ENCODE data around the gene CLDN4. TPM values are rescaled to one million over a fixed set of nuclear protein-coding genes. Genes with fewer than 3 reads are reported as not detected.

Gene CLDN4
- total RNA-seq, 1 experiment from 2014 or later: 15.6 TPM

DNA sequence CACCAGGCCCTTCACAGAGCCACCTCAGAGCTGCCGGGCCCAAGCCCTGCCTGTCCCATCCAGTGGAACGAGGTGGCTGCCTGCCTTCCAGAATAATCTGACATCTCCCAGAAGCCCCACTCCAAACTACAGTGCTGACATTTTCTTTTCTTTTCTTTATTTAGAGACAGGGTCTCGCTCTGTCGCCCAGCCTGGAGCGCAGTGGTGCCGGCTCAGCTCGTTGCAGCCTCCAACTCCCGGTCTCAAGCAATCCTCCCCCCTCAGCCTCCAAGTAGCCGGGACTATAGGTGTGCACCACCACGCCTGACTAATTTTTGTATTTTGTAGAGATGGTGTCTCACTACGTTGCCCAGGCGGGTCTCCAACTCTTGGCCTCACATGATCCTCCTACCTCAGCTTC, 30.5 kb downstream of the CLDN4 start:
- H3K4me1 Mint-ChIP-seq: no peaks in the 10 kb centered on the region
- TF ChIP-seq, protein P1, sequence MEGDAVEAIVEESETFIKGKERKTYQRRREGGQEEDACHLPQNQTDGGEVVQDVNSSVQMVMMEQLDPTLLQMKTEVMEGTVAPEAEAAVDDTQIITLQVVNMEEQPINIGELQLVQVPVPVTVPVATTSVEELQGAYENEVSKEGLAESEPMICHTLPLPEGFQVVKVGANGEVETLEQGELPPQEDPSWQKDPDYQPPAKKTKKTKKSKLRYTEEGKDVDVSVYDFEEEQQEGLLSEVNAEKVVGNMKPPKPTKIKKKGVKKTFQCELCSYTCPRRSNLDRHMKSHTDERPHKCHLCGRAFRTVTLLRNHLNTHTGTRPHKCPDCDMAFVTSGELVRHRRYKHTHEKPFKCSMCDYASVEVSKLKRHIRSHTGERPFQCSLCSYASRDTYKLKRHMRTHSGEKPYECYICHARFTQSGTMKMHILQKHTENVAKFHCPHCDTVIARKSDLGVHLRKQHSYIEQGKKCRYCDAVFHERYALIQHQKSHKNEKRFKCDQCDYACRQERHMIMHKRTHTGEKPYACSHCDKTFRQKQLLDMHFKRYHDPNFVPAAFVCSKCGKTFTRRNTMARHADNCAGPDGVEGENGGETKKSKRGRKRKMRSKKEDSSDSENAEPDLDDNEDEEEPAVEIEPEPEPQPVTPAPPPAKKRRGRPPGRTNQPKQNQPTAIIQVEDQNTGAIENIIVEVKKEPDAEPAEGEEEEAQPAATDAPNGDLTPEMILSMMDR (conservative IDR thresholded peaks at IDR 0.05): no peak
- no peak overlapping the region for H3K27ac Mint-ChIP-seq
- Histone ChIP-seq H3K27me3 (ENCODE audit: insufficient read depth, low read length) (no peaks in the 10 kb centered on the region), H3K9me3 (ENCODE audit: control insufficient read depth, low read depth, low read length) (no peaks in the 10 kb centered on the region), H3K56ac (ENCODE audit: insufficient read length, low read depth, low read length) (no peak overlapping the region), H2BK5ac (ENCODE audit: insufficient read length, low read length) (no peak overlapping the region), H2BK120ac (ENCODE audit: low read depth, low read length, poor library complexity, severe bottlenecking) (no peak overlapping the region), H4K91ac (ENCODE audit: insufficient read length, low read depth, low read length) (no peak overlapping the region), H4K20me1 (ENCODE audit: control insufficient read depth, insufficient read depth, insufficient read length) (no peaks in the 10 kb centered on the region), H2BK12ac (ENCODE audit: insufficient read length, low read depth, low read length) (no peak overlapping the region), H3K23me2 (ENCODE audit: insufficient read length, low read depth, low read length, poor library complexity, severe bottlenecking) (no peaks in the 10 kb centered on the region), H3K9ac (ENCODE audit: extremely low read depth, insufficient read length, low read length) (no peak overlapping the region), H2AK5ac (ENCODE audit: insufficient read length, low read length) (no peak overlapping the region), H4K5ac (ENCODE audit: insufficient read length, low read depth, low read length) (no peak overlapping the region), H2BK20ac (ENCODE audit: low read depth, low read length, poor library complexity, severe bottlenecking) (no peak overlapping the region), H3K23ac (ENCODE audit: insufficient read length, low read depth, low read length) (no peak overlapping the region), H3K18ac (ENCODE audit: insufficient read length, low read depth, low read length) (no peak overlapping the region), H4K8ac (replicated peaks; ENCODE audit: insufficient read length, low read depth, low read length) (no peak overlapping the region), H3K27ac (ENCODE audit: insufficient read length, low read depth, low read length) (no peak overlapping the region), H3K4me2 (ENCODE audit: insufficient read depth, insufficient read length, low read length) (no peak overlapping the region), H3K4ac (ENCODE audit: low read depth, low read length) (no peak overlapping the region), H2AFZ (ENCODE audit: low read length) (no peak overlapping the region), H3K14ac (ENCODE audit: insufficient read depth, low read length) (no peak overlapping the region), H2BK15ac (ENCODE audit: low read depth, low read length) (no peak overlapping the region), H3K79me1 (ENCODE audit: insufficient read depth, low read depth, low read length, poor library complexity, severe bottlenecking) (no peaks in the 10 kb centered on the region), H3T11ph (ENCODE audit: low read length) (no peak overlapping the region), H3K79me2 (ENCODE audit: insufficient read depth, low read length) (no peaks in the 10 kb centered on the region), H3K4me1 (ENCODE audit: insufficient read depth, low read length) (no peaks in the 10 kb centered on the region)
- DNase-seq: no peak
- H3K36me3 Mint-ChIP-seq (ENCODE audit: insufficient read depth in 1 of 3, low read depth in 3 of 3): no peaks in the 10 kb centered on the region; a peak in 2 of 7 replicates
- H3K9me3 Mint-ChIP-seq: peaks cover 0 to 4% of the 10 kb centered on the region in 2 experiments; a peak in 2 of 5 replicates
- H3K4me3 Mint-ChIP-seq: no peak overlapping the region
- H3K27me3 Mint-ChIP-seq (ENCODE audit: low read depth): peaks cover 30% of the 10 kb centered on the region
- no CpG with 5 or more reads among the region's 12 CpGs for WGBS (ENCODE audit: extremely low coverage, insufficient read length, low lambda C conversion rate)
